Activated CD8-positive, alpha-beta T cell treated with anti-CD3 and anti-CD28 coated beads for 36 hours (primary cell): ENCODE data around the gene NRXN3. TPM values are rescaled to one million over a fixed set of nuclear protein-coding genes. Genes with fewer than 3 reads are reported as not detected.

Experiments used
- ATAC-seq: fragments of 200-7000 bp; cut with Tn5 transposase; one replicate; pipeline ENCODE4 v1.10.0; 2021; ENCODE audit warnings: mild to moderate bottlenecking, moderate library complexity
- CTCF ChIA-PET: fragments of 350-600 bp; sonication (Branson Sonifier 250); formaldehyde crosslinking; loops from one replicate; lab custom pipeline; 2021; ENCODE audit warnings: antibody characterized with exemption; lab: Charles Lee
- POLR2A ChIA-PET: fragments of 350-600 bp; sonication (Branson Sonifier 250); formaldehyde crosslinking; loops from one replicate; lab custom pipeline; 2021; ENCODE audit warnings: antibody characterized with exemption; lab: Charles Lee
- DNase-seq: peaks from one replicate; pipeline ENCODE4 v3.0.0-alpha.2; 2020
- H3K27ac Mint-ChIP-seq: one replicate; pipeline ENCODE4 v1.8.0; 2021; ENCODE audit warnings: mild to moderate bottlenecking, mixed read lengths
- H3K27me3 Mint-ChIP-seq: one replicate; pipeline ENCODE4 v1.8.0; 2021; ENCODE audit warnings: mixed read lengths
- H3K36me3 Mint-ChIP-seq: one replicate; pipeline ENCODE4 v1.8.0; 2021; ENCODE audit warnings: low read depth, mixed read lengths
- H3K4me1 Mint-ChIP-seq: one replicate; pipeline ENCODE4 v1.8.0; 2021; ENCODE audit warnings: low read depth, mixed read lengths
- H3K4me3 Mint-ChIP-seq: one replicate; pipeline ENCODE4 v1.8.0; 2021; ENCODE audit warnings: mild to moderate bottlenecking, moderate library complexity, mixed read lengths
- H3K9me3 Mint-ChIP-seq: one replicate; pipeline ENCODE4 v1.8.0; 2021; ENCODE audit warnings: mixed read lengths
- intact Hi-C: fragments of 100-400 bp; cut with micrococcal nuclease; formaldehyde crosslinking; loops from one replicate; pipeline ENCODE4 v1.10.0; 2022
- total RNA-seq, 2 experiments: library from RNA; stranded (reverse); gene quantifications; one replicate each; pipeline ENCODE4 v1.2.3, GENCODE V29; 2021
- TF ChIP-seq, protein P1 (sequence below): fragments of 200-600 bp; IDR thresholded peaks from one replicate; pipeline ENCODE4 v1.8.0; 2022; ENCODE audit warnings: antibody characterized with exemption, mild to moderate bottlenecking

Gene NRXN3
- total RNA-seq, 2 experiments from 2014 or later, result not detected

DNA sequence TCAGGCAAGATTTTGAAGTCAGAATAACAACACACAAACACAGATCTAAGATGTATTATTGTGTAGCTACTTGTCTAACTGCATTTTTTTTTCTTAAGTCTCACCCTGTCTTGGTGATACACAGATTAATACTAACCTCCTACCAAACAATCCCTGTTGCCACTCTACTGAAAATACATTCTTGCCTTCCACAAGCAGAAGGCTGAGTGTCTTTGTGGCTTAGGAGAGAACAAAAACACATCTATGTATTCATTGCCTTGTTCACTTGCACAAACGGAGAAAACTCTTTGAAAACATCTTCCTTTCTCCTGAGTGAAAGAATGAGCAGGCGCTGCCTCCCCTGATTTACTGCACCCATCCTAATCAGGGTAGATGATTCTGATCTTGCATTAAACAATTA, 1398.9 kb downstream of the NRXN3 start:
- CTCF ChIA-PET, result no interaction called here
- no peaks in the 10 kb centered on the region for H3K9me3 Mint-ChIP-seq
- intact Hi-C loops, result no loop called here
- DNase-seq (no peak), ATAC-seq (no peak)
- POLR2A ChIA-PET, result no interaction called here
- H3K4me1 Mint-ChIP-seq, result no peaks in the 10 kb centered on the region
- H3K36me3 Mint-ChIP-seq, result no peaks in the 10 kb centered on the region
- H3K27ac Mint-ChIP-seq, result no peak overlapping the region
- H3K27me3 Mint-ChIP-seq, result no peaks in the 10 kb centered on the region
- no peak overlapping the region for H3K4me3 Mint-ChIP-seq
- TF ChIP-seq, protein P1, sequence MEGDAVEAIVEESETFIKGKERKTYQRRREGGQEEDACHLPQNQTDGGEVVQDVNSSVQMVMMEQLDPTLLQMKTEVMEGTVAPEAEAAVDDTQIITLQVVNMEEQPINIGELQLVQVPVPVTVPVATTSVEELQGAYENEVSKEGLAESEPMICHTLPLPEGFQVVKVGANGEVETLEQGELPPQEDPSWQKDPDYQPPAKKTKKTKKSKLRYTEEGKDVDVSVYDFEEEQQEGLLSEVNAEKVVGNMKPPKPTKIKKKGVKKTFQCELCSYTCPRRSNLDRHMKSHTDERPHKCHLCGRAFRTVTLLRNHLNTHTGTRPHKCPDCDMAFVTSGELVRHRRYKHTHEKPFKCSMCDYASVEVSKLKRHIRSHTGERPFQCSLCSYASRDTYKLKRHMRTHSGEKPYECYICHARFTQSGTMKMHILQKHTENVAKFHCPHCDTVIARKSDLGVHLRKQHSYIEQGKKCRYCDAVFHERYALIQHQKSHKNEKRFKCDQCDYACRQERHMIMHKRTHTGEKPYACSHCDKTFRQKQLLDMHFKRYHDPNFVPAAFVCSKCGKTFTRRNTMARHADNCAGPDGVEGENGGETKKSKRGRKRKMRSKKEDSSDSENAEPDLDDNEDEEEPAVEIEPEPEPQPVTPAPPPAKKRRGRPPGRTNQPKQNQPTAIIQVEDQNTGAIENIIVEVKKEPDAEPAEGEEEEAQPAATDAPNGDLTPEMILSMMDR, result no peak

DNA sequence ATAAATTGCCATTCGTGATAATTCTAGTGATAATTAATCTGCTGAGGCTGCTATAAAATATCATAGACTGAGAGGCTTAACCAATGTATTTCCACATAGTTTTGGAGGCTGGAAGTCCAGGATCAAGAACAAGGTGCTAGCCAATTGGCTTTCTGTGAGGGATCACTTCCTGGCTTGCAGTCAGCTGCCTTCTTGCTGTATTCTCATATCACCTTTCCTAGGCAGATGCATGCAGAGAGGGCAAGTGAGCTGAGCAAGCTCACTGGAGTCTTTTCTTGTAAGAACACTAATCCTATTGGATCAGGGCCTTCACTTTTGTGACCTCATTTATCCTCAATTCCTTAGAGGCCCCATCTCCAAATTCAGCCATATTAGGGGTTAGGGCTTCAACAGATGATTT, 1400.5 kb downstream of the NRXN3 start:
- ATAC-seq, result no peak
- Mint-ChIP-seq H3K4me3 (no peak overlapping the region), H3K27me3 (no peaks in the 10 kb centered on the region), H3K4me1 (no peaks in the 10 kb centered on the region), H3K9me3 (no peaks in the 10 kb centered on the region), H3K27ac (no peak overlapping the region), H3K36me3 (no peaks in the 10 kb centered on the region)
- POLR2A ChIA-PET, result no interaction called here
- TF ChIP-seq, protein P1, result no peak
- no peak for DNase-seq
- intact Hi-C loops, result no loop called here
- CTCF ChIA-PET, result no interaction called here

DNA sequence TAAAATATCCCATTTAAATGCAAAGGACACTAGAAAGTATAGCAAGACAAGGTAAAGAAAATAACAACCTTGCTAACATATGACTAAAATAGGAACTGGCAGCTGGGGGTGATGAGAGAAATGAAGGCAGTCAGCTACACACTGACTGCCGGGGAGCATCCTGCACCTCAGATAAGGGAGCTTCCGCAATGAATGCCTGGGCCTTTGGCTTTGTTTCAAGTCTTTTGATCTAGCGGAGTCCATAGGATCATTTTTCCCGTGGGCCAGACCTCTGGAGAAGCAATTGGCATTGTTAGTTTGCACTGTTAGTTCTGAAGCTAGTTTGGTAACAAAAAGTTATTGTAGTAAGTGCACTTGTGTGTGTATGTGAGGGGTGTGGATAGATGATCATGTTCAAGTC, 1401.2 kb downstream of the NRXN3 start:
- Mint-ChIP-seq H3K27ac (no peak overlapping the region), H3K27me3 (no peaks in the 10 kb centered on the region), H3K4me3 (no peak overlapping the region), H3K36me3 (no peaks in the 10 kb centered on the region), H3K4me1 (no peaks in the 10 kb centered on the region), H3K9me3 (no peaks in the 10 kb centered on the region)
- ChIA-PET CTCF (no interaction called here), POLR2A (no interaction called here)
- DNase-seq, result no peak
- intact Hi-C loops, result no loop called here
- ATAC-seq, result no peak
- TF ChIP-seq, protein P1, result no peak

DNA sequence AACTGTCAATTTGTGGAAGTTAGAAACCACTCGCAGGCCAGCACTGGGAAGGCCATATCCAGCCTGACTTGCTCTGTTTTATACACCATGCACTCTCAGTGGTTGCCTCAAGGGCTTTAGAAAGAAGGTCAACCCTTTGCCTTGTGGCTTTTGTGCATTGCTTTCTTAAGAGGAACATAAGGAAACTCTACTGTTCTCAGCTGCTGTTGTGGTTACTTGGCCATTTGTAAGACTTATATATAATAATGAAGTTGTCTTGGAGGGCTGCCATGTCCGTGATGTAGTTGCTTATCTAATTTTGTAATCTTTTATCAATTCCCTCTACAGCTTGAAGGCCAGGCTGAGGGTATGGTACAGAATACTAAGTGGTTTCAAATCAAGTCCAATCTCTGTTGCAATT, 1403.3 kb downstream of the NRXN3 start:
- Mint-ChIP-seq H3K9me3 (no peaks in the 10 kb centered on the region), H3K27ac (no peak overlapping the region), H3K27me3 (no peaks in the 10 kb centered on the region), H3K36me3 (no peaks in the 10 kb centered on the region), H3K4me1 (no peaks in the 10 kb centered on the region), H3K4me3 (no peak overlapping the region)
- TF ChIP-seq, protein P1, result no peak
- ATAC-seq, result no peak
- CTCF ChIA-PET, result no interaction called here
- POLR2A ChIA-PET, result no interaction called here
- DNase-seq, result no peak
- intact Hi-C loops, result no loop called here

DNA sequence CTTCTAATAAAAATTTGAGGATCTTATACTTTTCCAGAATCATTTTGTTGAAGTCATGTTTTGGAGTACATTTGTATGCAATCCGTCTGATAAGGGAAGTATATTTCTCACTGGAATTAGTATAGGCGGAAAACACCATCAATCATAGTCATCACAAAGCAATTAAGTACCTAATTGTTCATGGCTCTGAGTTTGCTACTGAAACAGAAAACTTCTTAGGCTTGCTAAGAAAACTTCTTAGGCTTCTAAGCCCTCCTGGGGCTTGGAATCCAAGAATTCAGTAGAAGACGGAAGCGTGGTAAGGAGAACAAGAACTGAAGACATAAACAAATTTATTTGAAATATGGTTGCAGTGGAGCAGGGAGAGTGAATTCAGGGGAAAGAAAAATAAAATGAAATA, 1404.9 kb downstream of the NRXN3 start:
- Mint-ChIP-seq H3K9me3 (no peaks in the 10 kb centered on the region), H3K4me1 (no peaks in the 10 kb centered on the region), H3K4me3 (no peak overlapping the region), H3K27ac (no peak overlapping the region), H3K36me3 (no peaks in the 10 kb centered on the region), H3K27me3 (no peaks in the 10 kb centered on the region)
- TF ChIP-seq, protein P1, result no peak
- no peak for ATAC-seq
- DNase-seq, result no peak
- POLR2A ChIA-PET, result no interaction called here
- intact Hi-C loops, result no loop called here
- CTCF ChIA-PET, result no interaction called here
